ENCODE data around the gene RCC1.

DNA sequence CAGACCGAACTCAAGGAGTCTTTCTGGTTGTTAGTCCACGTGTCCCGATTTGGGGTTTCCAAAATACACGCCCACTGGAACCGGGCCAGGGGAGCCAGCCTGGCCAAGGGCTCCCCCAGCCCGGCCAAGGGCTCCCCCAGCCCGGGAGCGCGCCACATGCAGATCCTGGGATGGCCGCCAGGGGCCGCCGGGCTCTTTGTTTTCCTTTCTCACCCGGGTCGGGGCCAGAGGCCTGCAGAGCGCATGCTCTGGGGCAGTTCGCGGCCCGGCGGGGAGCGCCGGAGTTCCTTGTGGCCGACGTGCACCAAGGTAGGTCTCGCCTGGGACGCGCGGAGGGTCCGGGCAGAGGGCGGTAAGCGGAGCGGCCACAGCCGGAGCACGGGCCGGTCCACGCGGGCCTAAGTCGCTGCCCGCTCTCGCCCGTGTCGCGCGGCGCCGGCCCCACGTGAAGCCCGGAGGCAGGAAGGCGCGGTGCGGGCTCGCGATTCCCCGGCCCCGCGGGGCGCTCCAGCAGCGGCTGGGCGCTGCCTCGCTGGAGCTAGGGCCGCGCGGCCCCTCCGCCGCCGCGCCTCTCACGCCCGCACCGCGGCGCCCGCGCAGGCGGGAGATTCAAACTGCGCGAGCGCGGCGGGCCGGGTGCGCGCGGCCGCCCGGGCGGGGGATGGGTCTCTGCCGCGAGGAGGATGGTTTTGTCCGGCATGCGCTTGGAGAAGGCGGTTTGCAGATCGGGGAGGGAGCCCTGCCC lies 12.3 kb downstream of the RCC1 start:
- TF ChIP-seq, protein P1, sequence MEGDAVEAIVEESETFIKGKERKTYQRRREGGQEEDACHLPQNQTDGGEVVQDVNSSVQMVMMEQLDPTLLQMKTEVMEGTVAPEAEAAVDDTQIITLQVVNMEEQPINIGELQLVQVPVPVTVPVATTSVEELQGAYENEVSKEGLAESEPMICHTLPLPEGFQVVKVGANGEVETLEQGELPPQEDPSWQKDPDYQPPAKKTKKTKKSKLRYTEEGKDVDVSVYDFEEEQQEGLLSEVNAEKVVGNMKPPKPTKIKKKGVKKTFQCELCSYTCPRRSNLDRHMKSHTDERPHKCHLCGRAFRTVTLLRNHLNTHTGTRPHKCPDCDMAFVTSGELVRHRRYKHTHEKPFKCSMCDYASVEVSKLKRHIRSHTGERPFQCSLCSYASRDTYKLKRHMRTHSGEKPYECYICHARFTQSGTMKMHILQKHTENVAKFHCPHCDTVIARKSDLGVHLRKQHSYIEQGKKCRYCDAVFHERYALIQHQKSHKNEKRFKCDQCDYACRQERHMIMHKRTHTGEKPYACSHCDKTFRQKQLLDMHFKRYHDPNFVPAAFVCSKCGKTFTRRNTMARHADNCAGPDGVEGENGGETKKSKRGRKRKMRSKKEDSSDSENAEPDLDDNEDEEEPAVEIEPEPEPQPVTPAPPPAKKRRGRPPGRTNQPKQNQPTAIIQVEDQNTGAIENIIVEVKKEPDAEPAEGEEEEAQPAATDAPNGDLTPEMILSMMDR (IDR thresholded peaks at IDR 0.05; ENCODE audit: low read depth, low read length, missing input control), result peak; percentile 95
- TF ChIP-seq JUND (IDR thresholded peaks at IDR 0.05) (no peak), SP1 (IDR thresholded peaks at IDR 0.05) (peak; percentile 11), GABPA (IDR thresholded peaks at IDR 0.05 in 1 of 2, conservative IDR thresholded peaks at IDR 0.05 in 1 of 2) (no peak), HNF4G (IDR thresholded peaks at IDR 0.05) (no peak), TAF1 (conservative IDR thresholded peaks at IDR 0.05) (no peak), HNF4A (conservative IDR thresholded peaks at IDR 0.05) (no peak), YY1 (IDR thresholded peaks at IDR 0.05) (peak; percentile 63), RAD21 (IDR thresholded peaks at IDR 0.05) (peak; percentile 80 to 85), NR2F2 (IDR thresholded peaks at IDR 0.05) (no peak)
- TF ChIP-seq, protein P2, sequence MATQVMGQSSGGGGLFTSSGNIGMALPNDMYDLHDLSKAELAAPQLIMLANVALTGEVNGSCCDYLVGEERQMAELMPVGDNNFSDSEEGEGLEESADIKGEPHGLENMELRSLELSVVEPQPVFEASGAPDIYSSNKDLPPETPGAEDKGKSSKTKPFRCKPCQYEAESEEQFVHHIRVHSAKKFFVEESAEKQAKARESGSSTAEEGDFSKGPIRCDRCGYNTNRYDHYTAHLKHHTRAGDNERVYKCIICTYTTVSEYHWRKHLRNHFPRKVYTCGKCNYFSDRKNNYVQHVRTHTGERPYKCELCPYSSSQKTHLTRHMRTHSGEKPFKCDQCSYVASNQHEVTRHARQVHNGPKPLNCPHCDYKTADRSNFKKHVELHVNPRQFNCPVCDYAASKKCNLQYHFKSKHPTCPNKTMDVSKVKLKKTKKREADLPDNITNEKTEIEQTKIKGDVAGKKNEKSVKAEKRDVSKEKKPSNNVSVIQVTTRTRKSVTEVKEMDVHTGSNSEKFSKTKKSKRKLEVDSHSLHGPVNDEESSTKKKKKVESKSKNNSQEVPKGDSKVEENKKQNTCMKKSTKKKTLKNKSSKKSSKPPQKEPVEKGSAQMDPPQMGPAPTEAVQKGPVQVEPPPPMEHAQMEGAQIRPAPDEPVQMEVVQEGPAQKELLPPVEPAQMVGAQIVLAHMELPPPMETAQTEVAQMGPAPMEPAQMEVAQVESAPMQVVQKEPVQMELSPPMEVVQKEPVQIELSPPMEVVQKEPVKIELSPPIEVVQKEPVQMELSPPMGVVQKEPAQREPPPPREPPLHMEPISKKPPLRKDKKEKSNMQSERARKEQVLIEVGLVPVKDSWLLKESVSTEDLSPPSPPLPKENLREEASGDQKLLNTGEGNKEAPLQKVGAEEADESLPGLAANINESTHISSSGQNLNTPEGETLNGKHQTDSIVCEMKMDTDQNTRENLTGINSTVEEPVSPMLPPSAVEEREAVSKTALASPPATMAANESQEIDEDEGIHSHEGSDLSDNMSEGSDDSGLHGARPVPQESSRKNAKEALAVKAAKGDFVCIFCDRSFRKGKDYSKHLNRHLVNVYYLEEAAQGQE (IDR thresholded peaks at IDR 0.05), result no peak

Data from liver (tissue), 3 donors.